Nephron (organoid): ENCODE data around the gene ANKRD39.

ENCODE experiments used
- H3K27ac Mint-ChIP-seq, 3 experiments: 2 replicates each; pipeline ENCODE4 v1.8.0; 2020; ENCODE audit warnings: mixed read lengths in 3 of 3, mild to moderate bottlenecking in 2 of 3, moderate library complexity in 1 of 3
- H3K27me3 Mint-ChIP-seq: 2 replicates; pipeline ENCODE4 v1.8.0; 2021; ENCODE audit warnings: low read depth, mild to moderate bottlenecking, moderate library complexity, mixed read lengths
- H3K36me3 Mint-ChIP-seq: 2 replicates; pipeline ENCODE4 v1.8.0; 2020; ENCODE audit warnings: low read depth, mixed read lengths
- H3K4me1 Mint-ChIP-seq: 2 replicates; pipeline ENCODE4 v1.8.0; 2020; ENCODE audit warnings: mixed read lengths
- H3K4me3 Mint-ChIP-seq, 3 experiments: 2 replicates each; pipeline ENCODE4 v1.8.0; 2020; ENCODE audit warnings: mild to moderate bottlenecking in 3 of 3, mixed read lengths in 3 of 3, moderate library complexity in 2 of 3
- H3K9me3 Mint-ChIP-seq: 2 replicates; pipeline ENCODE4 v1.8.0; 2020; ENCODE audit warnings: mixed read lengths
- TF ChIP-seq, protein P1 (sequence below), 3 experiments: fragments of 200-600 bp; sonication (generic); IDR thresholded peaks; one replicate each; pipeline ENCODE4 v1.5.0; 2021; ENCODE audit warnings: antibody characterized with exemption in 3 of 3; ENCODE audit not compliant: unreplicated experiment in 3 of 3

Gene ANKRD39

DNA sequence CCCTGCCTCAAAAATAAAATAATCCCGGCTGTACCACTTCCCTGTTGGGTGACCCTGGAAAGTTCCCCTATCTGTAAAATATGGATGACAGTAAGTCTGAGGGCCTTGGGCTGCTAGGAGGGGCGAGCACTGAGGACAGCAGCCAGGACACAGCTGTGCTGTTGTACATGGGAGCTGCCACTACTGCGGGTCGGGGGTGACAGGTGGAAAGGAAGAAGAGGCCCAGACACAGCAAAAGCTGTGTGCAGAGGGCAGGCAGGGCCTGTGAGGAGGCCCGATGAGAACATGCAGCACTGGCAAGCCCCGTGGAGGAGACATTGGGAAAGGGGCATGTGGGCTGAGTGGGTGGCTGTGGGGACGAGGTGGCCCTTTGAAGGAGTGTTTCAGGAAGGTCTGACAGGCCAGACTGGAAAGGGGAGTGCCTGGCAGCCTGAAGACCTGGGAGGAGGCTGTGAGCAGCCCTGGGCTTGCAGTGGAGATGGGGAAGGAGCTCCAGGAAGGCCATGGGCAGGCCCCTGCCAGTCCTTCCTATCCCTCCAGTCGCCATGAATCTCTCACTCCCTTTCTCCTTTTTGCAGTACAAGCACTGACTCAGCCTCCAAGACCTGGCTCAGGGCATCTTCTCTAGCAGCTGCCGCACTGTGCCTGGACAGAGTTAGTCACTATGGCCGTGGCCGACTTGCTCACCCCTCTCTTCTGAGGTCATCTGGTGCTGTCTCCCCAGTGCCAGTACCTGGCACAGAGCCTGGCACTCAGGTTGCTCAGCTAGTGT, 41.0 kb upstream of the ANKRD39 start:
- no peaks in the 10 kb centered on the region for H3K9me3 Mint-ChIP-seq
- peaks cover 48% of the 10 kb centered on the region for H3K4me1 Mint-ChIP-seq
- TF ChIP-seq, protein P1, sequence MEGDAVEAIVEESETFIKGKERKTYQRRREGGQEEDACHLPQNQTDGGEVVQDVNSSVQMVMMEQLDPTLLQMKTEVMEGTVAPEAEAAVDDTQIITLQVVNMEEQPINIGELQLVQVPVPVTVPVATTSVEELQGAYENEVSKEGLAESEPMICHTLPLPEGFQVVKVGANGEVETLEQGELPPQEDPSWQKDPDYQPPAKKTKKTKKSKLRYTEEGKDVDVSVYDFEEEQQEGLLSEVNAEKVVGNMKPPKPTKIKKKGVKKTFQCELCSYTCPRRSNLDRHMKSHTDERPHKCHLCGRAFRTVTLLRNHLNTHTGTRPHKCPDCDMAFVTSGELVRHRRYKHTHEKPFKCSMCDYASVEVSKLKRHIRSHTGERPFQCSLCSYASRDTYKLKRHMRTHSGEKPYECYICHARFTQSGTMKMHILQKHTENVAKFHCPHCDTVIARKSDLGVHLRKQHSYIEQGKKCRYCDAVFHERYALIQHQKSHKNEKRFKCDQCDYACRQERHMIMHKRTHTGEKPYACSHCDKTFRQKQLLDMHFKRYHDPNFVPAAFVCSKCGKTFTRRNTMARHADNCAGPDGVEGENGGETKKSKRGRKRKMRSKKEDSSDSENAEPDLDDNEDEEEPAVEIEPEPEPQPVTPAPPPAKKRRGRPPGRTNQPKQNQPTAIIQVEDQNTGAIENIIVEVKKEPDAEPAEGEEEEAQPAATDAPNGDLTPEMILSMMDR (IDR thresholded peaks at IDR 0.05; ENCODE audit: unreplicated experiment in 3 of 3): no peak
- H3K36me3 Mint-ChIP-seq: no peaks in the 10 kb centered on the region
- H3K27me3 Mint-ChIP-seq: peaks cover 4% of the 10 kb centered on the region
- H3K4me3 Mint-ChIP-seq: peak overlapping the region in 1 of 3 experiments; percentile 8
- peak overlapping the region; percentile 14 to 42 (median 35) for H3K27ac Mint-ChIP-seq

DNA sequence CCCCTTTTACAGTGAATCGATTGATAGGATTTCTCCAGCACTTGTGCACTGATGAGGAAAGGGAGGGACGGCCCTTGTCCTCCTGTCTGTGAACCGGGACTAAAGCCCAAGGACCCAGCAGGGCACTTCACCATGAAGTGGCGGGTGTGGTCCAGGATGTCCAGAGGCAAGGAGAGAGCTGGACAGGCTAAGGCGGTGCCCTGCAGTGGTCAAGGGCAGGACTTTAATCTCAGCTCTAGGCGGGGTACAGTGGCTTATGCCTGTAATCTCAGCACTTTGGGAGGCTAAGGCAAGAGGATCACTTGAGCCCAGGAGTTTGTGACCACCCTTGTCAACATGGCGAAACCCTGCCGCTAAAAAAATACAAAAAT, 40.3 kb upstream of the ANKRD39 start:
- peak overlapping the region in 2 of 3 experiments; percentile 26 to 76 for H3K27ac Mint-ChIP-seq
- no peaks in the 10 kb centered on the region for H3K36me3 Mint-ChIP-seq
- peaks cover 4% of the 10 kb centered on the region for H3K27me3 Mint-ChIP-seq
- TF ChIP-seq, protein P1 (IDR thresholded peaks at IDR 0.05; ENCODE audit: unreplicated experiment in 3 of 3): no peak
- no peaks in the 10 kb centered on the region for H3K9me3 Mint-ChIP-seq
- no peak overlapping the region for H3K4me3 Mint-ChIP-seq
- peaks cover 49% of the 10 kb centered on the region for H3K4me1 Mint-ChIP-seq

DNA sequence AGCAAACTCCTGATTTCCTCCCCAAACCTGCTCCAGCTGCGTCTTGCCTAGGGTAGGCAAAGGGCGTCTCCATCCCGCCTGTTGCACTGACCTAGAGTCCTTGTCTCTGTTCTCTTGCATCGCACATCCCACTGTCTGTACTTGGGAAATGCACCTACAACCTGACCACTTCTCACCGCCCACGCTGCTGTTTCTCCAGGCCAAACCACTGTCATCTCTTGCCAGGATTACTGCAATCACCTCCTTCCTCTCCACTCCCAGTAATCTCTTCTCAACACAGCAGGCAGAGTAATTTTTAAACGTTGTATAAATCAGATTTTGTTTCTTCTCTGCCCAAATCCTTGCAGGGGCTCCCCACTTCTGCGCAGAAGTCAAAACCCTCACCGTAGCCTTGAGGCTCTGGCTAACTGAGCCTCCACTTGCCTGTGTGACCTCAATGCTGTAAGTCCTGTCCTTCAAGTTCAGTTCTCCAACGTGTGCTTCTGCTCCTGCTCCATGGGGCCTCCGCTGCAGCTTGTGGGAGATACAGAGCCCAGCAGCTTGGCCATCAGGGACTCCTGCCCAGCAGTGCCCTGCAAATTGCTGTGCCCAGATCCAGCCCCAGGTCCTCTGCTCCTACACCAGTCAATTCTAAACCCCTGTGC, 39.8 kb upstream of the ANKRD39 start:
- H3K36me3 Mint-ChIP-seq: no peaks in the 10 kb centered on the region
- H3K4me1 Mint-ChIP-seq: peaks cover 54% of the 10 kb centered on the region
- H3K4me3 Mint-ChIP-seq: peak overlapping the region in 2 of 3 experiments; percentile 0
- peak overlapping the region in 2 of 3 experiments; percentile 26 to 76 for H3K27ac Mint-ChIP-seq
- H3K27me3 Mint-ChIP-seq: peaks cover 4% of the 10 kb centered on the region
- TF ChIP-seq, protein P1 (IDR thresholded peaks at IDR 0.05; ENCODE audit: unreplicated experiment in 3 of 3): no peak
- H3K9me3 Mint-ChIP-seq: no peaks in the 10 kb centered on the region

DNA sequence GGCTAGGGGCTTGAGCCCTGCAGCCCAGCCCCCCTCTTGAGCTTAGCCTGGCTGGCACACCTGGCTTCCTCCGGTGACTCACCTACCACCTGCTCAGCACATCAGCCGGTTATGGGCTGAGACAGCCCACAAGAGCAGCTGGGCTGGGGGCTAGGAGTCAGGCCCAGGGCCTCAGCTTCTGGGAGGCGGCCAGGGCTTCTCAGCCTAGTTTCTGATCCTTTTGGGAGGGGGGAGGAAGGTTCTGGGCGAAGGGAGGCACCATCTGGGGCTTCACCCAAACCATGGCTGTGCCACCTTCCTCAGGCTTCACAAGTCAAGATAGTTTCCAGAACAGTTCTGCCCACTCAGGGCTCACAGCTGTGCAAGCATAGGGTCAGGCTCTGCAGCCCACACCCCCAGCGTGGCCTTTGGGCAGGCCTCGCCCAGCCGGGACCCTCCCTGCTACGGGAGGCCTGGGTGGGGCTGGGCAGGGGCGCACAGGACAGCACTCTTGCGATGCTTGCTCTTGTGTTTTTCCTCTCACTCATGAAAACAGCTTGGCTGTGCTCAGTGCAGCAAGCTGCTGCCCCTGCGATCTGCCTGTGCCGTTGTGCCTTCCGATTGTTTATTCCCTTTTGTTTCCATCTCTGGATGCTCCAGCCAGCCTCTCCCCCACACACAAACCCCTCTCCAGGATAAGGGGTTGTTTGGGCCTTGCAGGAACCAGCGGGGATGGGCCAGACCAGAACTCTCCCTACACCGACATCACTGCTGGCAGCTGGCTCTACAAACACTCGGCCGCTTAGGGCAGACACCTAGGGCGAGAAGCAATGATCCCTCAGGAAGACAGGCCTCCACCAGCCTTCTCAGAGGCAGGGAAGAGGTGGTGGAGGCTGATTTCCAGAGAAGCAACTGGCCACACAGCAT, 38.2 kb upstream of the ANKRD39 start:
- H3K27me3 Mint-ChIP-seq: peaks cover 4% of the 10 kb centered on the region

DNA sequence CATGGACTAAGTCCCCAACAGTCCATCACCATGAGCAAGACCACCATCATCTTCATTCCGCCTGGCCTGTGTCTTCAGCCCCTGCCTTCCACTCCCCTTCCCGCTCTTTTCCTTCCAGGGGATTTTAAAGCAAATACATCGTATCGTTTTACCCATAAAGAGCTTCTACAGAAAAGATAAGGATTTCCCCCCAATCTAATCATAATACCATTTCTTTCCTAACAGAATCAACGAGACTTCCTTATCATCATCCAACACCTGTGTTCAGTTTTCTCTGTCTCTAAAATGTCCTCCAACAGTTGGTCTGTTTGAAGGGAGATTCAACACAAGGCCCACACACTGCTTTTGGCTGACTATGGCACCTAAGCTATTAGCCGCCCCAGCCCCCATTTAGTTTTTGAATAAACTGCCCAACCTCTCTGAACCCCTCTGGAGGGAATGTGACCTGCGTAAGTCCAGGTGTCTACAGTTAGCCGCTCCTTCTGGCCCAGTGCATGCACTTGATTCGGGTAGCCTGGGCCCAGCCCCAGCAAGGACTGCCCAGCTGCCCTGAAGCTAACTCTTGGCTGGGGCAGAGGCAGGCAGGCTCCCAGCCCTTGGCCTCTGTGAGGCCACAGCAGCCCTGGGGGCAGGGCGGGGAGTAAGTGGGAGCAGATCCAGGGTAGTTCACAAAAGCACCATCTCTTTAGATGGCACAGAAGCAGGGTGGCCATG, 37.4 kb upstream of the ANKRD39 start:
- Mint-ChIP-seq H3K36me3 (no peaks in the 10 kb centered on the region), H3K4me3 (peak overlapping the region in 1 of 3 experiments; percentile 5), H3K9me3 (no peaks in the 10 kb centered on the region), H3K27ac (peak overlapping the region in 2 of 3 experiments; percentile 59 to 79), H3K27me3 (peaks cover 4% of the 10 kb centered on the region), H3K4me1 (peaks cover 69% of the 10 kb centered on the region)
- TF ChIP-seq, protein P1 (IDR thresholded peaks at IDR 0.05; ENCODE audit: unreplicated experiment in 3 of 3): no peak

More for the DNA sequence above, 38.2 kb upstream of the ANKRD39 start:
- Mint-ChIP-seq H3K4me1 (peaks cover 65% of the 10 kb centered on the region), H3K9me3 (no peaks in the 10 kb centered on the region), H3K4me3 (no peak overlapping the region), H3K36me3 (no peaks in the 10 kb centered on the region), H3K27ac (peak overlapping the region; percentile 39 to 83 (median 59))
- TF ChIP-seq, protein P1 (IDR thresholded peaks at IDR 0.05; ENCODE audit: unreplicated experiment in 3 of 3): no peak
